K562 (cell line): ENCODE measurements around the gene CD74. TPM values are rescaled to one million over a fixed set of nuclear protein-coding genes. Genes with fewer than 3 reads are reported as not detected.

Experiments used
- ATAC-seq: fragments of 200-7000 bp; cut with Tn5 transposase; 3 replicates; pipeline ENCODE4 v1.9.1; 2020; ENCODE audit warnings: moderate library complexity
- BruUV-seq: library from RNA; stranded (reverse); fragments of 400-500 nt; replicated peaks from 2 replicates; lab custom pipeline; 2021; lab: Mats Ljungman, UMichigan
- CTCF ChIA-PET: fragments of 300-600 bp; formaldehyde crosslinking; extraction: SDS; loops from one replicate; lab custom pipeline; 2021; ENCODE audit warnings: low intra/inter-chr PET ratio; lab: Yijun Ruan, JAX
- POLR2A ChIA-PET: fragments of 300-600, 350-650 bp; sonication (Branson Sonifier 250); formaldehyde crosslinking; extraction: SDS; loops from one replicate; lab custom pipeline; 2021; ENCODE audit warnings: antibody characterized with exemption, inconsistent platforms; lab: Yijun Ruan, JAX
- DNase-seq, 4 experiments: peaks; one replicate each; pipeline versions ENCODE4 v3.0.0 to v3.0.0-alpha.2; 2011 to 2018; ENCODE audit warnings: low spot score in 3 of 4, mixed read lengths in 3 of 4; ENCODE audit errors: extremely low read depth in 1 of 4
- FAIRE-seq: peaks from 2 replicates; lab custom pipeline; 2011; peaks lifted over from hg19 to GRCh38; lab: Jason Lieb, UNC
- H2AFZ ChIP-seq: 2 replicates; pipeline ENCODE4 v1.6.0; 2011; ENCODE audit warnings: low read depth, low read length, control low read depth, inconsistent platforms
- H3K27ac ChIP-seq: fragments of 200-600 bp; 3 replicates; pipeline ENCODE4 v1.8.0; 2011; ENCODE audit warnings: low read depth, mild to moderate bottlenecking, control low read depth, inconsistent platforms, low read length, moderate library complexity, mixed read lengths; ENCODE audit errors: extremely low read depth
- H3K27me3 ChIP-seq, 2 experiments: fragments of 300-600 bp in 1 of 2; 2 replicates in 1 of 2; 3 replicates in 1 of 2; pipeline versions ENCODE4 v1.6.0 to v1.8.0; 2011; ENCODE audit warnings: inconsistent platforms in 2 of 2, low read length in 2 of 2, mild to moderate bottlenecking in 1 of 2, mixed read lengths in 1 of 2, moderate library complexity in 1 of 2; ENCODE audit not compliant: control insufficient read depth in 2 of 2, insufficient read depth in 2 of 2
- H3K36me3 ChIP-seq: fragments of 300-600 bp; 3 replicates; pipeline ENCODE4 v1.8.0; 2011; ENCODE audit warnings: mild to moderate bottlenecking, low read length, inconsistent platforms; ENCODE audit not compliant: control insufficient read depth, insufficient read depth
- H3K4me1 ChIP-seq, 2 experiments: fragments of 200-600 bp in 1 of 2; replicated peaks in 1 of 2; 2 replicates in 1 of 2; 3 replicates in 1 of 2; pipeline versions ENCODE4 v1.5.1 to v1.8.0; 2011; ENCODE audit warnings: inconsistent platforms in 2 of 2, low read length in 2 of 2, mild to moderate bottlenecking in 1 of 2, mixed read lengths in 1 of 2, moderate library complexity in 1 of 2; ENCODE audit not compliant: control insufficient read depth in 2 of 2, insufficient read depth in 2 of 2
- H3K4me2 ChIP-seq: 2 replicates; pipeline ENCODE4 v1.6.1; 2011; ENCODE audit warnings: low read length, control low read depth, inconsistent platforms, mixed read lengths; ENCODE audit not compliant: insufficient read depth
- H3K4me3 ChIP-seq: fragments of 200-600 bp; sonication (generic), shearing (Covaris generic); 2 replicates; pipeline ENCODE4 v1.5.1; 2016; ENCODE audit warnings: control low read depth, inconsistent platforms
- H3K79me2 ChIP-seq: fragments of 200-600 bp; 3 replicates; pipeline ENCODE4 v1.8.0; 2011; ENCODE audit warnings: low read length, inconsistent platforms; ENCODE audit not compliant: control insufficient read depth, insufficient read depth
- H3K9ac ChIP-seq, 2 experiments: 2 replicates each; pipeline versions ENCODE4 v1.6.0 to v1.6.1; 2011; ENCODE audit warnings: low read depth in 2 of 2, low read length in 2 of 2, control low read depth in 1 of 2, inconsistent platforms in 1 of 2, mild to moderate bottlenecking in 1 of 2, mixed read lengths in 1 of 2; ENCODE audit not compliant: insufficient read depth in 1 of 2
- H3K9me1 ChIP-seq: one replicate; pipeline ENCODE4 v1.6.0; 2011; ENCODE audit warnings: inconsistent platforms, mild to moderate bottlenecking, low read length, moderate library complexity; ENCODE audit not compliant: control insufficient read depth, insufficient read depth
- H3K9me3 ChIP-seq: replicated peaks from 2 replicates; pipeline ENCODE4 v1.5.1; 2011; ENCODE audit warnings: low read depth, low read length, inconsistent platforms; ENCODE audit not compliant: control insufficient read depth, insufficient read depth
- H4K20me1 ChIP-seq: replicated peaks from 2 replicates; pipeline ENCODE4 v1.6.1; 2011; ENCODE audit warnings: low read length, inconsistent platforms, mixed read lengths; ENCODE audit not compliant: control insufficient read depth, insufficient read depth
- BDP1 ChIP-seq: IDR thresholded peaks from 3 replicates; pipeline ENCODE4 v1.6.1; 2011; ENCODE audit not compliant: insufficient read length, insufficient read depth
- CHCHD3 ChIP-seq: fragments of 250-450 bp; sonication (Bioruptor Pico); IDR thresholded peaks from 2 replicates; pipeline ENCODE4 v2.1.2; 2022; ENCODE audit warnings: mild to moderate bottlenecking
- E2F3 ChIP-seq: fragments of 250-450 bp; sonication (Bioruptor Pico); IDR thresholded peaks from 2 replicates; pipeline ENCODE4 v1.4.0; 2020; ENCODE audit warnings: mild to moderate bottlenecking
- FOXK2 ChIP-seq, 2 experiments: fragments of 450-650 bp; IDR thresholded peaks in 1 of 2; conservative IDR thresholded peaks in 1 of 2; 2 replicates each; pipeline ENCODE4 v1.6.1; 2016; ENCODE audit warnings: low read depth in 2 of 2, mild to moderate bottlenecking in 1 of 2
- KAT2B ChIP-seq: IDR thresholded peaks from one replicate; pipeline ENCODE4 v1.6.1; 2012; ENCODE audit warnings: low read depth, mild to moderate bottlenecking, control low read depth, inconsistent platforms, low read length, moderate library complexity
- KLF13 ChIP-seq: fragments of 450-650 bp; IDR thresholded peaks from 2 replicates; pipeline ENCODE4 v1.6.1; 2016; ENCODE audit warnings: missing genetic modification characterization, low read depth, mild to moderate bottlenecking, missing compliant biosample characterization, moderate library complexity, borderline replicate concordance
- LCOR ChIP-seq: sonication (generic); formaldehyde crosslinking; IDR thresholded peaks from 2 replicates; pipeline ENCODE4 v1.8.0; 2022; ENCODE audit warnings: mild to moderate bottlenecking, missing genetic modification reagents
- NR2C2 ChIP-seq, 2 experiments: fragments of 200-800 bp in 1 of 2; sonication (Bioruptor generic) in 1 of 2; sonication (generic) in 1 of 2; formaldehyde crosslinking in 1 of 2; IDR thresholded peaks; 2 replicates each; pipeline versions ENCODE4 v1.6.1 to v1.8.0; 2016 to 2022; ENCODE audit warnings: mild to moderate bottlenecking in 1 of 2, missing compliant biosample characterization in 1 of 2, missing genetic modification characterization in 1 of 2, missing genetic modification reagents in 1 of 2
- PHF8 ChIP-seq: fragments of 200-600 bp; sonication (generic); IDR thresholded peaks from 2 replicates; pipeline ENCODE4 v1.6.1; 2012; ENCODE audit warnings: mixed run types, mild to moderate bottlenecking, inconsistent platforms, low read length, moderate library complexity, borderline replicate concordance
- SAP30 ChIP-seq: fragments of 200-600 bp; sonication (generic); IDR thresholded peaks from 2 replicates; pipeline ENCODE4 v1.6.1; 2012; ENCODE audit warnings: borderline replicate concordance, low read depth, mild to moderate bottlenecking, moderate library complexity, low read length, control low read depth, inconsistent platforms; ENCODE audit not compliant: insufficient read depth, poor library complexity, severe bottlenecking
- ZNF133 ChIP-seq: fragments of 250-450 bp; sonication (Bioruptor Pico); IDR thresholded peaks from 2 replicates; pipeline ENCODE4 v1.4.0; 2020; ENCODE audit warnings: mild to moderate bottlenecking
- ZNF239 ChIP-seq: fragments of 250-450 bp; sonication (Bioruptor Pico); IDR thresholded peaks from 2 replicates; pipeline ENCODE4 v1.4.0; 2020; ENCODE audit warnings: mild to moderate bottlenecking
- ZNF282 ChIP-seq: sonication (generic); formaldehyde crosslinking; IDR thresholded peaks from 2 replicates; pipeline ENCODE4 v1.8.1; 2023; ENCODE audit warnings: missing genetic modification reagents
- ZNF41 ChIP-seq: fragments of 250-450 bp; sonication (Bioruptor Pico); conservative IDR thresholded peaks from 2 replicates; pipeline ENCODE4 v1.4.0; 2020; ENCODE audit warnings: mild to moderate bottlenecking
- WGBS: fragments of 100-300 bp; shearing (Covaris generic); methylation state at CpG from one replicate; pipeline ENCODE4 v1.1.6; 2016; ENCODE audit warnings: low coverage, mixed read lengths; ENCODE audit not compliant: insufficient coverage; ENCODE audit errors: missing lambda C conversion rate; 5-methylcytosine and 5-hydroxymethylcytosine counted together
- in situ Hi-C: fragments of 300-500 bp; cut with MboI; formaldehyde crosslinking; loops from 4 replicates; pipeline ENCODE4 v1.15.0; 2018; ENCODE audit warnings: inconsistent platforms, mixed read lengths
- intact Hi-C: fragments of 100-400 bp; cut with micrococcal nuclease; formaldehyde crosslinking; loops from 2 replicates; pipeline ENCODE4 v1.14.2; 2022
- polyA plus RNA-seq, 8 experiments: library from polyadenylated mRNA; depleted of rRNA in 4 of 8; stranded (reverse) in 5 of 8; unstranded in 3 of 8; fragments of >200 nt; fragmentation: Nextera tagmentation in 2 of 8; fragmentation: Illumina TruSeq in 1 of 8; extraction: Ambion mirVana in 2 of 8; extraction: Trizol in 1 of 8; gene quantifications; 2 replicates each; pipeline versions ENCODE4 v1.2.1 to v1.2.3, GENCODE V29; 2011 to 2014; ENCODE audit warnings: inconsistent platforms in 1 of 8, missing spikeins in 1 of 8
- total RNA-seq, 7 experiments: library from RNA; depleted of rRNA in 6 of 7; stranded (reverse); fragments of >200 nt in 6 of 7; fragmentation: Illumina TruSeq in 2 of 7; extraction: Trizol in 2 of 7; gene quantifications; 2 replicates each; pipeline versions ENCODE4 v1.2.1 to v1.2.3, GENCODE V29; 2011 to 2021; ENCODE audit warnings: low replicate concordance in 1 of 7
- TF ChIP-seq, protein P1 (sequence below), 3 experiments: fragments of 200-800 bp in 1 of 3; fragments of 250-450 bp in 1 of 3; fragments of 450-650 bp in 1 of 3; sonication (Bioruptor Pico) in 1 of 3; sonication (Bioruptor generic) in 1 of 3; formaldehyde crosslinking in 1 of 3; IDR thresholded peaks; 2 replicates each; pipeline versions ENCODE4 v1.6.1 to v1.8.0; 2016 to 2022; ENCODE audit warnings: mild to moderate bottlenecking in 2 of 3, missing genetic modification characterization in 2 of 3, missing compliant biosample characterization in 1 of 3, moderate library complexity in 1 of 3

Gene CD74
- total and polyA plus RNA-seq, 9 of the 15 experiments (the other 6 are each of a cell fraction or from before 2014, with no cell fraction given): 0.07 to 4.8 (median 0.32) TPM

DNA sequence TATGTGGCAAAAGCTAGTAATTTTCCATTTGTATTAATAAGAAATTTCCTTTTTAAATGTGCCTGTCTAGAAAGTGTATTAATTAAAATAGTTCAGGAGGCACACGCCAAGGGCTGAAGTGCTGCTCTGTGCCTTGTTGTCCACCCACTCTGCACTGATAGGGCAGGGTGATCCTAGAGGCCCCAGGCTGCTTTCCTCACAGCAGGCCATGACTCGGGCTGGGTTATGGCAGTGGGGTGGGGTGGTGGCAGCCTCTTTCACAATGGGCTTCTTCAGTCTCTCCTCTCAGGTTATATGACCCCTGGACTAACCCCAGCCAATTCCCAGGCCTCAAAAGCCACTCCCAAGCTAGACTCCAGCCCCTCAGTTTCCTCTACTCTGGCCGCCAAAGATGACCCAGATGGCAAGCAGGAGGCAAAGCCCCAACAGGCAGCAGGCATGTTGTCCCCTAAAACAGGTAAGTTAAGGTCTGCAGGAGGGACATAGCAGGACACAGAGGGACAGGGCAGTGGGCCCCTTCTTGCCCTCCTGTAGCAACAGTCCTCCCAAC, 19.5 kb downstream of the CD74 start (continued):
- TF ChIP-seq ZNF133 (CRISPR knock-in tag) (no peak), CHCHD3 (CRISPR knock-in tag) (no peak), ZNF41 (no peak), LCOR (no peak)

DNA sequence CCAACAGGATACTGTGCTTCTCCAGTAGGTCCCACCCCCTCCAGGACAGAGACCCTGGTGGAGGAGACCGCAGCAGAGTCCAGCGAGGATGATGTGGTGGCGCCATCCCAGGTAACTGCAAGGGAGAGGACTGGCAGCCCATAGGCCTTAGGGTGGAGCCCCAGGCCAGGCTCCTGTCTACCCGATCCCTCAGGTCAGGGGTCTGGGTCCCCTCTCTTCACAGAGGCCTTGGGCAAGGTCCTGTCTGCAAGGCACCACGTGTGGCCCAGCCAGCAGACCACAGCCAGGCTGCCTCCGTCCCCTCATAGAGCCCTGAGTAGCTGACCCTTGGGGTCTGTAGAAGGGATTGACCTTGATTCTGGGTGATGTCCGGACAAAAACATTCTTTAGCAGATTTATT, 20.0 kb downstream of the CD74 start:
- ATAC-seq (no peak), DNase-seq (no peak), FAIRE-seq (no peak)
- no TSS peak for BruUV-seq
- H3K79me2 ChIP-seq: no peaks in the 10 kb centered on the region
- H3K27me3 ChIP-seq: no peaks in the 10 kb centered on the region
- H3K4me3 ChIP-seq: no peak overlapping the region
- 89% methylated on average over 4 of the region's 7 CpGs for WGBS
- no peaks in the 10 kb centered on the region for H3K9me1 ChIP-seq
- ChIA-PET POLR2A (no interaction called here), CTCF (no interaction called here)
- peaks cover 97% of the 10 kb centered on the region for H3K36me3 ChIP-seq
- 0 out of 2 replicates have a peak, but pooled peaks cover 4% of the 10 kb centered on the region for H4K20me1 ChIP-seq
- H3K4me1 ChIP-seq: 0 out of 5 replicates have a peak, but pooled peaks cover 0 to 3% of the 10 kb centered on the region in 2 experiments
- H3K9me3 ChIP-seq: no peaks in the 10 kb centered on the region
- H2AFZ ChIP-seq: no peak overlapping the region
- in situ Hi-C loops (no loop called here), intact Hi-C loops (no loop called here)
- H3K4me2 ChIP-seq: no peak overlapping the region
- H3K9ac ChIP-seq: no peak overlapping the region
- no peak overlapping the region for H3K27ac ChIP-seq
- TF ChIP-seq, protein P1, sequence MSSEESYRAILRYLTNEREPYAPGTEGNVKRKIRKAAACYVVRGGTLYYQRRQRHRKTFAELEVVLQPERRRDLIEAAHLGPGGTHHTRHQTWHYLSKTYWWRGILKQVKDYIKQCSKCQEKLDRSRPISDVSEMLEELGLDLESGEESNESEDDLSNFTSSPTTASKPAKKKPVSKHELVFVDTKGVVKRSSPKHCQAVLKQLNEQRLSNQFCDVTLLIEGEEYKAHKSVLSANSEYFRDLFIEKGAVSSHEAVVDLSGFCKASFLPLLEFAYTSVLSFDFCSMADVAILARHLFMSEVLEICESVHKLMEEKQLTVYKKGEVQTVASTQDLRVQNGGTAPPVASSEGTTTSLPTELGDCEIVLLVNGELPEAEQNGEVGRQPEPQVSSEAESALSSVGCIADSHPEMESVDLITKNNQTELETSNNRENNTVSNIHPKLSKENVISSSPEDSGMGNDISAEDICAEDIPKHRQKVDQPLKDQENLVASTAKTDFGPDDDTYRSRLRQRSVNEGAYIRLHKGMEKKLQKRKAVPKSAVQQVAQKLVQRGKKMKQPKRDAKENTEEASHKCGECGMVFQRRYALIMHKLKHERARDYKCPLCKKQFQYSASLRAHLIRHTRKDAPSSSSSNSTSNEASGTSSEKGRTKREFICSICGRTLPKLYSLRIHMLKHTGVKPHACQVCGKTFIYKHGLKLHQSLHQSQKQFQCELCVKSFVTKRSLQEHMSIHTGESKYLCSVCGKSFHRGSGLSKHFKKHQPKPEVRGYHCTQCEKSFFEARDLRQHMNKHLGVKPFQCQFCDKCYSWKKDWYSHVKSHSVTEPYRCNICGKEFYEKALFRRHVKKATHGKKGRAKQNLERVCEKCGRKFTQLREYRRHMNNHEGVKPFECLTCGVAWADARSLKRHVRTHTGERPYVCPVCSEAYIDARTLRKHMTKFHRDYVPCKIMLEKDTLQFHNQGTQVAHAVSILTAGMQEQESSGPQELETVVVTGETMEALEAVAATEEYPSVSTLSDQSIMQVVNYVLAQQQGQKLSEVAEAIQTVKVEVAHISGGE (CRISPR knock-in tag; IDR thresholded peaks at IDR 0.05): no peak
- TF ChIP-seq PHF8 (no peak), KLF13 (tag) (no peak), FOXK2 (conservative IDR thresholded peaks at IDR 0.05 in 1 of 2, IDR thresholded peaks at IDR 0.05 in 1 of 2; ENCODE audit: low read depth in 2 of 2) (no peak), NR2C2 (CRISPR knock-in tag; IDR thresholded peaks at IDR 0.05) (no peak), NR2C2 (tag; IDR thresholded peaks at IDR 0.05) (no peak), SAP30 (no peak), E2F3 (CRISPR knock-in tag) (no peak), BDP1 (no peak), ZNF239 (CRISPR knock-in tag) (no peak), KAT2B (no peak), ZNF282 (CRISPR knock-in tag) (no peak)
